HepG2 (cell line): ENCODE data around the gene MYH10. TPM values are rescaled to one million over a fixed set of nuclear protein-coding genes. Genes with fewer than 3 reads are reported as not detected.

Source experiments
- AHR ChIP-seq: IDR thresholded peaks from 2 replicates; pipeline ENCODE4 v1.6.1; 2018; ENCODE audit warnings: missing genetic modification reagents, missing compliant biosample characterization
- BCL3 ChIP-seq: sonication (generic); formaldehyde crosslinking; IDR thresholded peaks from 2 replicates; pipeline ENCODE4 v1.5.1; 2020; ENCODE audit warnings: mild to moderate bottlenecking, missing genetic modification reagents, moderate library complexity
- MIER2 ChIP-seq: IDR thresholded peaks from 2 replicates; pipeline ENCODE4 v1.6.1; 2016; ENCODE audit warnings: missing biosample characterization, missing genetic modification reagents
- MNT ChIP-seq: fragments of 450-650 bp; IDR thresholded peaks from 2 replicates; pipeline ENCODE4 v1.6.1; 2016
- NCOR1 ChIP-seq: fragments of 200-600 bp; sonication (generic); IDR thresholded peaks from 2 replicates; pipeline ENCODE4 v1.7.0; 2017; ENCODE audit warnings: antibody characterized with exemption, low read length, borderline replicate concordance
- RARA ChIP-seq: IDR thresholded peaks from 2 replicates; pipeline ENCODE4 v1.6.1; 2016; ENCODE audit warnings: missing genetic modification reagents, missing compliant biosample characterization
- SIX1 ChIP-seq: sonication (generic); formaldehyde crosslinking; IDR thresholded peaks from 2 replicates; pipeline ENCODE4 v1.4.0; 2020; ENCODE audit warnings: missing genetic modification reagents, borderline replicate concordance
- ZFP91 ChIP-seq: sonication (generic); formaldehyde crosslinking; IDR thresholded peaks from 2 replicates; pipeline ENCODE4 v1.9.0; 2022; ENCODE audit warnings: missing genetic modification reagents, mild to moderate bottlenecking, borderline replicate concordance
- ZHX2 ChIP-seq, 2 experiments: sonication (generic) in 1 of 2; formaldehyde crosslinking in 1 of 2; IDR thresholded peaks; 2 replicates each; pipeline versions ENCODE4 v1.6.1 to v1.9.0; 2014 to 2022; ENCODE audit warnings: antibody characterized with exemption in 1 of 2, borderline replicate concordance in 1 of 2, inconsistent platforms in 1 of 2, low read depth in 1 of 2, missing genetic modification reagents in 1 of 2
- ZNF501 ChIP-seq: sonication (generic); formaldehyde crosslinking; IDR thresholded peaks from 2 replicates; pipeline ENCODE4 v1.5.1; 2020; ENCODE audit warnings: mild to moderate bottlenecking, moderate library complexity, missing genetic modification reagents
- ZNF557 ChIP-seq: sonication (generic); formaldehyde crosslinking; IDR thresholded peaks from 2 replicates; pipeline ENCODE4 v1.4.0; 2020; ENCODE audit warnings: missing genetic modification reagents
- ZNF598 ChIP-seq: sonication (generic); formaldehyde crosslinking; IDR thresholded peaks from 2 replicates; pipeline ENCODE4 v1.5.1; 2020; ENCODE audit warnings: mild to moderate bottlenecking, missing genetic modification reagents, borderline replicate concordance
- ZNF710 ChIP-seq: sonication (generic); formaldehyde crosslinking; IDR thresholded peaks from 2 replicates; pipeline ENCODE4 v1.5.0; 2020; ENCODE audit warnings: mild to moderate bottlenecking, missing genetic modification reagents, borderline replicate concordance
- ZNF740 ChIP-seq: sonication (generic); formaldehyde crosslinking; IDR thresholded peaks from 2 replicates; pipeline ENCODE4 v1.4.0; 2020; ENCODE audit warnings: missing genetic modification reagents
- polyA plus RNA-seq, 8 experiments: library from polyadenylated mRNA; depleted of rRNA in 3 of 8; stranded (reverse) in 7 of 8; unstranded in 1 of 8; fragments of >200 nt; fragmentation: Illumina TruSeq in 4 of 8; extraction: Trizol in 4 of 8; gene quantifications; 2 replicates each; pipeline versions ENCODE4 v1.2.1 to v1.2.3, GENCODE V29; 2011 to 2016; ENCODE audit warnings: low read depth in 4 of 8, missing spikeins in 1 of 8, mixed read lengths in 1 of 8; ENCODE audit not compliant: insufficient read depth in 1 of 8
- total RNA-seq, 5 experiments: library from RNA; depleted of rRNA; stranded (reverse); fragments of >200 nt; fragmentation: Illumina TruSeq; extraction: Trizol; gene quantifications; 2 replicates each; pipeline ENCODE4 v1.2.3, GENCODE V29; 2016; ENCODE audit warnings: low read depth in 1 of 5

Gene MYH10
- total and polyA plus RNA-seq, 2 of the 13 experiments (the other 11 are each of a cell fraction or from before 2014, with no cell fraction given): 43.4 to 68.6 TPM

GRCh38 chr17:8630802-8631553 lies 453 bp upstream of the MYH10 start (continued):
- peak; percentile 46; the same call in 1 of the 2 replicates for TF ChIP-seq SIX1
- TF ChIP-seq NCOR1: peak; percentile 61; the same call in 1 of the 2 replicates
- TF ChIP-seq ZNF557 (CRISPR knock-in tag): 0 out of 2 replicates have a peak, but pooled peaks have one; percentile 29
- peak; percentile 70 for TF ChIP-seq ZFP91 (CRISPR knock-in tag)
- peak; percentile 30; the same call in 1 of the 2 replicates for TF ChIP-seq ZNF501 (CRISPR knock-in tag)
- peak; percentile 64; the same call in 1 of the 2 replicates for TF ChIP-seq ZHX2 (IDR thresholded peaks at IDR 0.05; ENCODE audit: low read depth)
- no peak for TF ChIP-seq ZHX2 (CRISPR knock-in tag; IDR thresholded peaks at IDR 0.05; ENCODE audit: borderline replicate concordance)
- no peak for TF ChIP-seq MNT
- TF ChIP-seq ZNF740 (CRISPR knock-in tag): 0 out of 2 replicates have a peak, but pooled peaks have one; percentile 3
- TF ChIP-seq ZNF598 (CRISPR knock-in tag): peak; percentile 42; the same call in 1 of the 2 replicates
- no peak for TF ChIP-seq MIER2 (CRISPR knock-in tag)
- TF ChIP-seq AHR (CRISPR knock-in tag): no peak
- 0 out of 2 replicates have a peak, but pooled peaks have one; percentile 57 for TF ChIP-seq ZNF710 (CRISPR knock-in tag)
- TF ChIP-seq RARA (CRISPR knock-in tag): peak; percentile 47; the same call in 1 of the 2 replicates
- TF ChIP-seq BCL3 (CRISPR knock-in tag): peak; percentile 90; the same call in 1 of the 2 replicates
